Uterus (tissue), 2 donors: ENCODE measurements around the gene ILF2.

Source experiments
- CTCF ChIP-seq, 4 experiments: fragments of 200-600 bp in 2 of 4; fragments of 450-650 bp in 2 of 4; sonication (generic) in 2 of 4; IDR thresholded peaks; one replicate each; pipeline ENCODE4 v1.5.1; 2016 to 2019; ENCODE audit warnings: antibody characterized with exemption in 4 of 4, mild to moderate bottlenecking in 2 of 4, moderate library complexity in 1 of 4
- POLR2A ChIP-seq, 2 donors: fragments of 450-650 bp; IDR thresholded peaks; one replicate each; pipeline ENCODE4 v1.6.1; 2016; ENCODE audit warnings: antibody characterized with exemption in 2 of 2, mild to moderate bottlenecking in 1 of 2, moderate library complexity in 1 of 2

GRCh38 chr1:153643816-153644215 lies 27.0 kb downstream of the ILF2 start:
- TF ChIP-seq CTCF (IDR thresholded peaks at IDR 0.05) (no peak), POLR2A (IDR thresholded peaks at IDR 0.05) (no peak)
